Activated CD4-positive, alpha-beta T cell treated with anti-CD3 and anti-CD28 coated beads for 48 hours (primary cell): Measurements from ENCODE around the gene RPL37.
A peak's percentile ranks its signal among the peaks of the same experiment; 100 is the strongest.
"Not testable (repeated sequence)": the region's sequence is repeated elsewhere in the genome, so short reads cannot be mapped to it uniquely, and the experiment has no call there.

Source experiments
- DNase-seq: peaks from one replicate; pipeline ENCODE4 v3.0.0-alpha.2; 2020

RPL37 gene

GRCh38 chr5:40832345-40832744 is 2.7 kb downstream of the RPL37 start:
- DNase-seq = no peak

DNA sequence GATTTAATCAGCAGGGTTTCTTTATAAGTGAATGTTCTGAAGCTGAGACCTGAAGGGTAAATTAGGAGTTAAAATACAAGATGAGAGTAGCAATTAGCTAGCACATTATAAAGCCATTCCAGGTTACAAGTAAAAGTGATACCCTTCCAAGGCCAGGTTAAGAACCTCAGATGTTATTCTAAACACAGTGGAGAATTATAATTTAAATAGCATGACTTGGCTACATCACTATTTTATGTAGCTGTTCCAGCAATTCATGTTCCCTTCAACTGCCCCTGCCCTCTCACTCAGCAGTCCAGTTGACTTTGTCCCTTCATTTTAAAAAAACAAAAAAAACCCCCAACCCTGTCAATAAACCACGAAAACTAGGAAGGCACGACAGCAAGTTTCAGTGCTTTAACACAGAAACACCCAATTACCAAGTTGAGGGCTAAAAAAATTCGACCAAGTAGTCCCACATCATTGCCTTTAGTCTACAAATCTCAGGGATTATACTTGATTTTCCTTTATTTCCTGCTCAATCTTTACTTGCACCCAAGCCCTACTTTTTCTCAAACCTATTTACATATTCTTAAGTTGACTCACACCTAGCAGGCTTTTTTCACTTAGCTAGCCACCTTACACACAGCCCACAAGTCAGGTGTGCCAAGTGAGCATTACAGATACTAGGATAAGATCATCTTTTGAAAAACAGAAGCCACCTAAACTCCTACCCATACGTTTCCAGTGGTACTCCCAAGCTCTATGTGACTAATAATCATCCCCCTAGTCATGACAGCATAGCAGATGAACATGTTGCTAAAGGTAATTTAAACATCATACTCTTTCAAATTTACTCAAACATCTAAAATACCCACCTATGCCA is 3.4 kb downstream of the RPL37 start:
- DNase-seq = peak; percentile 44

GRCh38 chr5:40829748-40830533 is 5.1 kb downstream of the RPL37 start:
- no peak for DNase-seq

DNA sequence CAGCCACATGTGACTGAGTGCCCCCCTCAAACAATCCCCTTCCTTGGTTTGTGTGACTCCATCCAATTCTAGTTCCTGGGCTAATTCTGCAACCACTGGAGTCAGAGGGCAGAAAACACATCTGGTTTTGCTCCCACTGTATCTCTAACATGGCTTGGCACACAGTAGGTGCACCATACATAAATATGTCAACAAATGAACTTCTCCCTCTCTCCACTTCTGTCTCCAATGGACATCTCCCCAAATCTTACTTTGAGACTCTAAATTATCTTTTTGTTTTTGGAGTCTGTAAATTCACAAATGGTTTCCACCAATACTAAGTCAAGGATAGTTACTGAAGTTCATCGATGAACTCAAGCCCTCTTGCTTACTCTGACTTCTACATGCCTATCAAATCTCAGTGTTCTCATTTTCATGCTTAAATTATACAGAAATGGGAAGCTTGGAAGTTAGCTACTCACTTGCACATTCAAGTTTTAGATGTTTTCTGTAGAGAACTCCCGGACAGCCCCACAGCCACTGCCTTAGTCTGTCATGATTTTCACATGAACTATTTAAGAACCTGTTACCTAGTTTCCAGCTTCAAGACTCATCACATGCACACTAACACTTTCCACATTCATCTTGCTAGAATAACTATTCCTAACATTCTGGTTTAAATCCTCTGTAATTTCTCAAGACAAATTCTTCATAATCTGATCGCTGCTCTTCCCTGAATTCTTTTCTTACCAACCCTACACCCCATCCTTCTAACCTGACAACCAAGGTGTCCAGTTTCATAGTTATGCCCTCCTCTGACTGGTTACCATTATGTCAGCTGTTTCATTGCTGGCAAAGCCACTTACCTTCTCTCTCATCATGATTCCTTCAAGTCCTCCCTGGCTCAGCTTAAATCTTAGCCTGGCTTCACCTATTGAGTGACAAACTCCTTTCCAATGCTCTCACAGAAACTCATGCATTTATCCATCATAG is 6.0 kb downstream of the RPL37 start:
- no peak for DNase-seq

GRCh38 chr5:40828021-40828631 is 6.9 kb downstream of the RPL37 start:
- DNase-seq = no peak

DNA sequence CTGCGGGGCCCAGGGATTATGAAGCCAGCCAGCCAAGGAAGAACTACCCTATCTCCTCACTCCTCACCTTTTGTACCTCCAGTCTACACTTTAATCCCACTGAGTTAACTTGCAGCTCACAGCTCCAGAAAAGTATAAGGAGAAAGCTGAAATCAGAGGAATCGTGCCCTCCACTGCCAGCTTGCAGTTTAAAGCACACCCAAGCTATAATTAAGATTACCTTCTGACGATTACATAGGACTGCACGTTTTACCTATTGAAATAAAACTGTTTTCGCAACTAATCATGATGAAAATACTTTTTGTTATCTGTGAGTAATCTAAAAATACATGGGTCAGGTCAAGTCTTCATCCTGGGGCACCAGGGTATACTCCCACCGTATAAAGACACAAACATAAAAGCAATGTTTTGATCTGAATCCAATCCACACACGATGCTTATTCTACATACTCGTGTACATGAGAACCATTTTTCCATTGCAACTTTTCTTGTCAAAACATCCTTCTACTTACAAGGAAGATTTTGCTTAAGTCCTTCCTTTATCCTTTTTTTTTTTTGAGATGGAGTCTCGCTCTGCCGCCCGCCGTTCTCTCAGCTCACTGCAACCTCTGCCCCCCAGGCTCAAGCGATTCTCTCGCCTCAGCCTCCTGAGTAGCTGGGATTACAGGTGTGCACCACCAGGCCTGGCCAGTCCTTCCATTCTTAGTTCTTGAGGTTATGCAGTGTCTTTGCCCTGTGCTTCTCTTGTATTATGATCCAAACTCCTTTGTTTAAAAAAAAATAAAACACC is 7.6 kb downstream of the RPL37 start:
- DNase-seq = no peak

DNA sequence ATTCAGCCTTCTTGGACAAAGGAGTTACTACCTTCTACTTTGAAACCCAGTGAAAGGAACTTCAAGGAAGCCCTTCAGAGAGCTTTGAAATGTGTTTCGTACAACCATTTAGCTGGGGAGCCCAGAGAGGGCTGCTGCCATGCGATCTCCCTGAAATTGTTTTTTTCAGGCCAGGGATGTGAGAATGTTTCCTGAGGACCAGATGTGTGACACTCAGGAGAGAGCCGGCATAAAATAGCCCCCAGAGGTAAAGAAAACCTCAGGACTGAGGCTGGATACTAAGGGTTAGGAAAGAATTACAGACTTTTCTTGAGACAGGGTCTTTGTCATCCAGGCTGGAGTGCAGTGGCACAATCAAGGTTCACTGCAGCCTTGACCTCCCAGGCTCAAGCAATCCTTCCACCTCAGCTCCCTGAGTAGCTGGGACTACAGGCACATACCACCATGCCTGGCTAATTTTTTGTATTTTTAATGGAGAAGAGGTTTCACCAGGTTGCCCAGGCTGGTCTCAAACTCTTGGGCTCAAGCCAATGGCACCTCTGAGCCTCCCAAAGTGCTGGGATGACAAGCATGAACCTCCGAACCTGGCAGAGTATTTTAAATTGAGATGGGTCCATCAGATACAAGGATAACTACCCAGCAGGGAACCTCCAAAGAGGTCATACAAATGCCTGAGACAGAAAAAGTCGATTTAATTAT is 8.4 kb downstream of the RPL37 start:
- DNase-seq = no peak

DNA sequence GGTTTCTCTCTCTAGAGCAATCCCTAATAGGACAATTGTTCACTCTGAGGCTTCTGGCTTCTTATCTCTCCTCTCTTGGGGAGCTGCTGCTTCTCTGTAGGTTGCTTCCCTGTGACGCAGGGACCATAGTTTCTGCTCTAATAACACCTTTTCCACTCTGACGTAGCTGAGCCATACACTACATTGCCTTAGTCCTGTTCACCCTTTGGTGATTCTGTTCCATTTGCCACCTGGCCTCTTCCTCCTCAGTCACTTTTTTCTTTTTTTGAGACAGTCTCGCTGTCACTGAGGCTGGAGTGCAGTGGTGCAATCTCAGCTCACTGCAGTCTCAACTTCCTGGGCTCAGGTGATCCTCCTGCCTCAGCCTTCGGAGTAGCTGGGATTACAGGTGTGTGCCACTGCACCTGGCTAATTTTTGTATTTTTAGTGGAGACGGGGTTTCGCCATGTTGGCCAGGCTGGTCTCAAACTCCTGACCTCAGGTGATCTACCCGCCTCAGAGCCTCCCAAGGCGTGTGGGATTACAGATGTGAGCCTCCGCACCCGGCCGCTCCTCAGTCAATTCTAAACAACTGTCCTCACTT is 9.5 kb downstream of the RPL37 start:
- not testable (repeated sequence) for DNase-seq

DNA sequence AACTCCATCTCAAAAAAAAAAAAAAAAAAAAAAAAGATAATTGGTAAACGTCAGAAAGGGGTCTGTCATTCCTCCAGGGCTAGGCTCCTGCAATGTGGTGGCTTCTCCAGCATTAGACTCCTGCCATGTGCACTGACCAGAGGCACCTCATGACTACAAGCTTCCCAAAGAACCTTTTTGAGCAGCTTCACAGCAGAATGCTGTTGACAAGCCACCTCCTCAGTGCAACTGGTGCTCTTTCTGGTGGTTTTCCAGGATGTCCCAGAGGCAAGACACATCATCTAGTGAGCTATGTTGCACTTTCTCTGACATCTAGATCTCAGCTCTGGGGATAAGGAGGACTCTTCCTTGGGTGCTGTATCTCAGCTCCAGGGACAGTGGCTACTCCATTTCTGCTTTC is 11.6 kb downstream of the RPL37 start:
- no peak for DNase-seq

DNA sequence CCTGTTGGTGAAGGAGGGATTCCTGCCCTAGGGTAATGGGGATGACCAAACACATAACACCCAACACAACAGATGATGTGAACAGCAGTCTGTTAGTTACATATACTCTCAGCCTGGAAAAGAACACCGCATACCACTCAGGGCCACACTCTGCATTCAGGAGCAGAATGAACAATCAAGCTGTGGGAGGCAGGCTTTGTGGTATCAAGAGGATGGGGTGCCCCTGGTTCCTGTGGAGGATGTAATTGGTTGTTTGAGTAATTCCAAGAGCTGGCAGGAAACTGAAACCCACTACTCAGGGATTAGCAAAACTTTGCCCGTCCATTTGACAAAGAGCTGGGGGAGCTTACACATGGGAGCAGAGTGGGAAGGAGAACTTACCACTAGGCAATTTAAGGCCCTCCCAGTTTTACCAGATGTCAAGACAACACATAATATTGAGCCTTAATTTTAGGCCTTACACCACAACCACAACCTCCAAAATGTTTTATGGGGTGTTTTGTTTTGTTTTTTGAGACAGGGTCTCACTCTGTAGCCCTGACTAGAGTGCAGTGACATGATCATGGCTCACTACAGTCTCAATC is 21.2 kb downstream of the RPL37 start:
- DNase-seq = peak; percentile 68

DNA sequence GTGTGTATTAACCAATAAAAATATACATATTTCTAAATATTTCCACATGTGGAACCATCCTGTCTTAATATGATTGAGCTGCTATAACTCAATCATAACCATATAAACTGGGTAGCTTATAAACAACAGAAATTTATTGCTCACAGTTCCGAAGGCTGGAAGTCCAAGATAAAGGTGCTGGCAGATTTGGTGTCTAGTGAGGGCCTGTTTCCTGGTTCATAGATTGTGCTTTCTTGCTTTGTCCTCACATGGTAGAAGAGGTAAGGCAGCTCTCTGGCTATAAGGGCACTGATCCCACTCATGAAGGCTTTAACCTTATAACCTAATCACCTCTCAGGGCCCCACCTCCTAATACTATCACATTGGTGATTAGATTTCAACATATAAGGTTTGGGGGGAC is 22.9 kb downstream of the RPL37 start:
- DNase-seq = no peak

GRCh38 chr5:40801771-40802562 is 33.1 kb downstream of the RPL37 start:
- DNase-seq = no peak

- DNase-seq = no peak
Measured at GRCh38 chr5:40799258-40799657, 35.8 kb downstream of the RPL37 start.

GRCh38 chr5:40798801-40799210 is 36.2 kb downstream of the RPL37 start:
- DNase-seq = no peak

DNA sequence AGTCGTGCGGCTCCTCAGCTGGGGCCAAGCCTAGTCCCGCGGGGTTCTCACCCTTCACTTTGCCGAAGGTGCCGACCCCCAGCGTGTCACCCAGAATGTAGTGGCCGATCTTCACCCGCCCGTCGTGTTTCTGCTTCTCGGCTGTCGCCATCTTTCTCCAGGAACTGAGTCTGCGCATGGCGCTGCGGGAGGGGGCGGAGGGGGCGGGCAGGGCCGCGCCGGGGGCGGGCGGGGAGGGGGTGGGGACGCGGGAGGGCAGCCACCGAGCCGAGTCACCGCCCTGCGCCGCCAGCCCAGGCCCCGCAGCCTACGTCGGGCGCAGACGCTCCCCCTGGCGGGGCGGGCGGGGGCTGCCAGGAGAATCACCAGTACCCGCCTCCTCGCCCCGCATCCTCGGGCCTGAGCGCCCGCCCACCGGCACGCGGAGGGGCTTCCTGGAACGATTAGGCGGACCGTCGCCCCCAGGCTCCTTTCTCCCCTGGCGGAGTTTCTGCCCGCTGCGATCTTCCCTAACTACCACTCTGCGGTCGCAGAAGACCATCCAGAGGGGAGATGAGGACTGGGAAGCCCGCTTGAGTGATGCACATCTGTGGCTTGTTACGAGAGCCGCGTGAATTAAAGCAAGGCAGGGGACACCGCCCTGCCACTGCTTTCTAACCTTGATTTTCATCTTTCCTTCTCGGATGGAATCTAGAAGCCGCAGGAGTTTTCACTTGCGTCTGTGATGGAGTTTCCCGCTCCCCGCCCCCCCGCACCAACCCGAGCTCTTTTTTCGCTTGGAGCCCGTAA is 36.8 kb downstream of the RPL37 start, which contains the start of gene PRKAA1:
Gene PRKAA1, minus strand, starts transcription at position 363 of the 789 bp plus-strand sequence. Its CDS starts 185 bp downstream, at position 178.
- DNase-seq = peak; percentile 89

GRCh38 chr5:40797273-40798011 is 37.6 kb downstream of the RPL37 start:
- DNase-seq = peak; percentile 83

- no peak for DNase-seq
Measured at GRCh38 chr5:40796487-40796889, 38.5 kb downstream of the RPL37 start.
